ENCODE data around the gene HDDC2. TPM values are rescaled to one million over a fixed set of nuclear protein-coding genes. Genes with fewer than 3 reads are reported as not detected.

HDDC2 gene
- total and polyA plus RNA-seq, 12 donors, result 94.2 to 166 (median 125) TPM

DNA sequence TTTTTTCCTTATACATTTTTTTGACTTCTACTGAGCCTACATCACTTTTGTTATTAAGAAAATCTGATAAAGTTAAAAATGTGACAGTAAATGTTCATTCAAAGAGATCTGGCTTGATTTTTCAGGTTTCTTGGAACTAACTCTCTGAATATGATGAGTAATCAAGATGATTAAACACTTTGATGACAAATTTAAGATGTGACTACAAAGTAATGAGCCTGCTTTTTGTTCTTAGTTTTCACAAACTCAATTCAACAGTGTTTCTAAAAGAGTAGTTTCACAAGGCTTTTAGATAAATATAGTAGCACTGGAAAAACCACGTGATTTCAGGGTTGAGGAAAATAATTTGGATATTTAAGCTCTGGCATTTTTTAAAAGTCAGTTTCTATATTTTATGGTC lies 37.9 kb upstream of the HDDC2 start:
- DNase-seq, result no peak
- H3K4me3 ChIP-seq, result no peak overlapping the region
- H3K4me1 ChIP-seq (replicated peaks in 1 of 2), result no peaks in the 10 kb centered on the region
- intact Hi-C loops (cut with DNase I), result no loop called here
- WGBS, 4 donors, result 28 to 42% (median 34%) methylated on average over 1 of the region's 1 CpG
- TF ChIP-seq POLR2A (IDR thresholded peaks at IDR 0.05), result no peak
- TF ChIP-seq, protein P1, sequence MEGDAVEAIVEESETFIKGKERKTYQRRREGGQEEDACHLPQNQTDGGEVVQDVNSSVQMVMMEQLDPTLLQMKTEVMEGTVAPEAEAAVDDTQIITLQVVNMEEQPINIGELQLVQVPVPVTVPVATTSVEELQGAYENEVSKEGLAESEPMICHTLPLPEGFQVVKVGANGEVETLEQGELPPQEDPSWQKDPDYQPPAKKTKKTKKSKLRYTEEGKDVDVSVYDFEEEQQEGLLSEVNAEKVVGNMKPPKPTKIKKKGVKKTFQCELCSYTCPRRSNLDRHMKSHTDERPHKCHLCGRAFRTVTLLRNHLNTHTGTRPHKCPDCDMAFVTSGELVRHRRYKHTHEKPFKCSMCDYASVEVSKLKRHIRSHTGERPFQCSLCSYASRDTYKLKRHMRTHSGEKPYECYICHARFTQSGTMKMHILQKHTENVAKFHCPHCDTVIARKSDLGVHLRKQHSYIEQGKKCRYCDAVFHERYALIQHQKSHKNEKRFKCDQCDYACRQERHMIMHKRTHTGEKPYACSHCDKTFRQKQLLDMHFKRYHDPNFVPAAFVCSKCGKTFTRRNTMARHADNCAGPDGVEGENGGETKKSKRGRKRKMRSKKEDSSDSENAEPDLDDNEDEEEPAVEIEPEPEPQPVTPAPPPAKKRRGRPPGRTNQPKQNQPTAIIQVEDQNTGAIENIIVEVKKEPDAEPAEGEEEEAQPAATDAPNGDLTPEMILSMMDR (IDR thresholded peaks at IDR 0.05), result no peak
- peaks cover 0 to 3% (median 0%) of the 10 kb centered on the region in 3 donors for H3K9me3 ChIP-seq (replicated peaks in 1 of 3)
- no peaks in the 10 kb centered on the region for H3K36me3 ChIP-seq (replicated peaks in 1 of 2)
- H3K27ac ChIP-seq, result no peak overlapping the region
- H3K27me3 ChIP-seq, result no peaks in the 10 kb centered on the region

- no peak overlapping the region for H3K27ac ChIP-seq
- peaks cover 0 to 6% (median 0%) of the 10 kb centered on the region in 3 donors for H3K9me3 ChIP-seq (replicated peaks in 1 of 3)
- H3K36me3 ChIP-seq (replicated peaks in 1 of 2), result no peaks in the 10 kb centered on the region
- no peaks in the 10 kb centered on the region for H3K27me3 ChIP-seq
- no peak for DNase-seq
- H3K4me1 ChIP-seq (replicated peaks in 1 of 2), result no peaks in the 10 kb centered on the region
- TF ChIP-seq POLR2A (IDR thresholded peaks at IDR 0.05), result no peak
- TF ChIP-seq, protein P1 (IDR thresholded peaks at IDR 0.05), result no peak
- no peak overlapping the region for H3K4me3 ChIP-seq
- intact Hi-C loops (cut with DNase I), result no loop called here
Measured at GRCh38 chr6:125338381-125338780, 36.6 kb upstream of the HDDC2 start.

GRCh38 chr6:125337706-125338105 lies 35.9 kb upstream of the HDDC2 start:
- Histone ChIP-seq H3K4me1 (replicated peaks in 1 of 2) (no peaks in the 10 kb centered on the region), H3K9me3 (replicated peaks in 1 of 3) (peaks cover 0 to 6% (median 0%) of the 10 kb centered on the region in 3 donors), H3K27ac (no peak overlapping the region), H3K4me3 (no peak overlapping the region), H3K36me3 (replicated peaks in 1 of 2) (no peaks in the 10 kb centered on the region), H3K27me3 (no peaks in the 10 kb centered on the region)
- intact Hi-C loops (cut with DNase I), result no loop called here
- no peak for DNase-seq
- TF ChIP-seq, protein P1 (IDR thresholded peaks at IDR 0.05), result no peak
- TF ChIP-seq POLR2A (IDR thresholded peaks at IDR 0.05), result no peak
- 82 to 98% (median 90%) methylated on average over 6 of the region's 6 CpGs for WGBS, 4 donors

- Histone ChIP-seq H3K9me3 (replicated peaks in 1 of 3) (peaks cover 0 to 6% (median 0%) of the 10 kb centered on the region in 3 donors), H3K36me3 (replicated peaks in 1 of 2) (no peaks in the 10 kb centered on the region), H3K27ac (no peak overlapping the region), H3K27me3 (peaks cover 3% of the 10 kb centered on the region), H3K4me1 (replicated peaks in 1 of 2) (no peaks in the 10 kb centered on the region), H3K4me3 (no peak overlapping the region)
- no peak for DNase-seq
- TF ChIP-seq, protein P1 (IDR thresholded peaks at IDR 0.05), result no peak
- no peak for TF ChIP-seq POLR2A (IDR thresholded peaks at IDR 0.05)
- intact Hi-C loops (cut with DNase I), result no loop called here
- WGBS, 4 donors, result 88 to 95% (median 93%) methylated on average over 1 of the region's 1 CpG
Measured at GRCh38 chr6:125332664-125333063, 30.9 kb upstream of the HDDC2 start.

Data from adrenal gland (tissue), 12 donors.